Measurements from ENCODE around the gene TMTC1.

- no peak for TF ChIP-seq TOX (CRISPR knock-in tag; IDR thresholded peaks at IDR 0.05; ENCODE audit: borderline replicate concordance)
- TF ChIP-seq ZC3H10 (CRISPR knock-in tag; IDR thresholded peaks at IDR 0.05): no peak
- TF ChIP-seq ESRRG (CRISPR knock-in tag; IDR thresholded peaks at IDR 0.05): no peak
Measured at GRCh38 chr12:29691161-29691854, 92.4 kb downstream of the TMTC1 start.
